Activated CD8-positive, alpha-beta memory T cell treated with anti-CD3 and anti-CD28 coated beads, Interleukin-2, amount 10 ng/mL, durations not matched to agents 7 days and 5 days (primary cell): Measurements from ENCODE around the gene FAM234A. TPM values are rescaled to one million over a fixed set of nuclear protein-coding genes. Genes with fewer than 3 reads are reported as not detected.
"Not testable (repeated sequence)": the region's sequence is repeated elsewhere in the genome, so short reads cannot be mapped to it uniquely, and the experiment has no call there.

ENCODE experiments used
- ATAC-seq: fragments of 150-1000 bp; cut with Tn5 transposase; one replicate; pipeline ENCODE4 v1.10.0; 2021; ENCODE audit warnings: moderate library complexity
- CTCF ChIA-PET: fragments of 350-600 bp; sonication (Branson Sonifier 250); formaldehyde crosslinking; loops from one replicate; lab custom pipeline; 2021; ENCODE audit warnings: antibody characterized with exemption; lab: Charles Lee
- DNase-seq: peaks from one replicate; pipeline ENCODE4 v3.0.0-alpha.2; 2020
- H3K27ac Mint-ChIP-seq: one replicate; pipeline ENCODE4 v1.8.0; 2021; ENCODE audit warnings: mild to moderate bottlenecking, mixed read lengths
- H3K27me3 Mint-ChIP-seq: one replicate; pipeline ENCODE4 v1.8.0; 2021; ENCODE audit warnings: mixed read lengths
- H3K36me3 Mint-ChIP-seq: one replicate; pipeline ENCODE4 v1.8.0; 2021; ENCODE audit warnings: mild to moderate bottlenecking, mixed read lengths
- H3K4me1 Mint-ChIP-seq: one replicate; pipeline ENCODE4 v1.8.0; 2021; ENCODE audit warnings: mixed read lengths
- H3K4me3 Mint-ChIP-seq: one replicate; pipeline ENCODE4 v1.8.0; 2021; ENCODE audit warnings: mild to moderate bottlenecking, moderate library complexity, mixed read lengths
- H3K9me3 Mint-ChIP-seq: one replicate; pipeline ENCODE4 v1.8.0; 2022; ENCODE audit warnings: low read depth, mixed read lengths
- total RNA-seq, 2 experiments: library from RNA; stranded (reverse); gene quantifications; one replicate each; pipeline ENCODE4 v1.2.3, GENCODE V29; 2021

The FAM234A gene
- 10 to 100 TPM in 1 of 2 experiments, 1 to 10 TPM in 1; 9.1 to 10.1 TPM for total RNA-seq

GRCh38 chr16:234468-235305 lies at the start of gene FAM234A:
TSS of gene FAM234A (plus strand) at chr16:234821. CDS start at chr16:254414, 19,593 bp downstream.
- CTCF ChIA-PET = interaction anchor here (0.8 to 2.0 kb wide), 13 partner anchors 9 to 158 kb away, joined by 3 to 12 read pairs (median 4); partner anchors contain the start of gene MRPL28
- Mint-ChIP-seq H3K36me3 (no peaks in the 10 kb centered on the region), H3K4me3 (peak within 1 kb of the TSS; percentile 95), H3K9me3 (no peaks in the 10 kb centered on the region), H3K27ac (peak within 1 kb of the TSS; percentile 95), H3K27me3 (peaks cover 8% of the 10 kb centered on the region), H3K4me1 (peaks cover 13% of the 10 kb centered on the region)
- ATAC-seq (peak; percentile 86), DNase-seq (peak; percentile 96)

GRCh38 chr16:185213-185612 lies 49.4 kb upstream of the FAM234A start:
- peaks cover 20% of the 10 kb centered on the region for H3K36me3 Mint-ChIP-seq
- no peak overlapping the region for H3K27ac Mint-ChIP-seq
- peaks cover 7% of the 10 kb centered on the region for H3K4me1 Mint-ChIP-seq
- ATAC-seq (no peak), DNase-seq (no peak)
- H3K4me3 Mint-ChIP-seq = no peak overlapping the region
- peaks cover 3% of the 10 kb centered on the region for H3K27me3 Mint-ChIP-seq
- CTCF ChIA-PET = interaction anchor here (1.2 kb wide), 1 partner anchor 78 kb away, joined by 4 read pairs; no protein-coding TSS in a partner anchor
- H3K9me3 Mint-ChIP-seq = no peaks in the 10 kb centered on the region

GRCh38 chr16:185691-186090 lies 48.9 kb upstream of the FAM234A start:
- DNase-seq = no peak
- H3K36me3 Mint-ChIP-seq = peaks cover 20% of the 10 kb centered on the region
- CTCF ChIA-PET = interaction anchor here (1.2 kb wide), 1 partner anchor 79 kb away, joined by 4 read pairs; no protein-coding TSS in a partner anchor

GRCh38 chr16:187330-187729 lies 47.3 kb upstream of the FAM234A start:
- Mint-ChIP-seq H3K36me3 (peaks cover 29% of the 10 kb centered on the region), H3K27ac (no peak overlapping the region), H3K4me1 (peaks cover 3% of the 10 kb centered on the region), H3K4me3 (no peak overlapping the region), H3K27me3 (no peaks in the 10 kb centered on the region), H3K9me3 (no peaks in the 10 kb centered on the region)
- DNase-seq = no peak
- CTCF ChIA-PET = interaction anchor here (0.9 to 2.8 kb wide), 3 partner anchors 80 to 175 kb away, joined by 3 to 10 read pairs (median 9); no protein-coding TSS in a partner anchor
- ATAC-seq = no peak

More at GRCh38 chr16:185691-186090, 48.9 kb upstream of the FAM234A start:
- peaks cover 3% of the 10 kb centered on the region for H3K27me3 Mint-ChIP-seq
- H3K9me3 Mint-ChIP-seq = no peaks in the 10 kb centered on the region
- no peak overlapping the region for H3K27ac Mint-ChIP-seq
- ATAC-seq = no peak
- H3K4me1 Mint-ChIP-seq = peaks cover 7% of the 10 kb centered on the region
- H3K4me3 Mint-ChIP-seq = no peak overlapping the region

GRCh38 chr16:188674-189073 lies 45.9 kb upstream of the FAM234A start:
- no peaks in the 10 kb centered on the region for H3K27me3 Mint-ChIP-seq
- CTCF ChIA-PET = interaction anchor here (0.9 to 2.8 kb wide), 6 partner anchors 10 to 174 kb away, joined by 3 to 10 read pairs (median 4); no protein-coding TSS in a partner anchor
- H3K27ac Mint-ChIP-seq = no peak overlapping the region
- H3K4me1 Mint-ChIP-seq = peaks cover 3% of the 10 kb centered on the region
- H3K9me3 Mint-ChIP-seq = no peaks in the 10 kb centered on the region
- DNase-seq (peak; percentile 58), ATAC-seq (peak; percentile 72)
- no peak overlapping the region for H3K4me3 Mint-ChIP-seq
- H3K36me3 Mint-ChIP-seq = peaks cover 32% of the 10 kb centered on the region

- CTCF ChIA-PET = interaction anchor here (0.6 to 2.8 kb wide), 3 partner anchors 72 to 124 kb away, joined by 3 to 9 read pairs (median 3); no protein-coding TSS in a partner anchor
- Mint-ChIP-seq H3K27me3 (no peaks in the 10 kb centered on the region), H3K9me3 (no peaks in the 10 kb centered on the region), H3K4me3 (no peak overlapping the region), H3K4me1 (peaks cover 3% of the 10 kb centered on the region), H3K27ac (no peak overlapping the region), H3K36me3 (peaks cover 35% of the 10 kb centered on the region)
- DNase-seq (no peak), ATAC-seq (no peak)
Measured at GRCh38 chr16:189604-190186, 44.9 kb upstream of the FAM234A start.

- no peak for ATAC-seq
- H3K4me3 Mint-ChIP-seq = no peak overlapping the region
- no peaks in the 10 kb centered on the region for H3K27me3 Mint-ChIP-seq
- peaks cover 3% of the 10 kb centered on the region for H3K4me1 Mint-ChIP-seq
- H3K9me3 Mint-ChIP-seq = no peaks in the 10 kb centered on the region
- no peak overlapping the region for H3K27ac Mint-ChIP-seq
- CTCF ChIA-PET = interaction anchor here (0.6 to 2.5 kb wide), 5 partner anchors 10 to 171 kb away, joined by 4 to 8 read pairs (median 6); no protein-coding TSS in a partner anchor
- peaks cover 34% of the 10 kb centered on the region for H3K36me3 Mint-ChIP-seq
- no peak for DNase-seq
Measured at GRCh38 chr16:191831-192230, 42.8 kb upstream of the FAM234A start.

- Mint-ChIP-seq H3K36me3 (peaks cover 32% of the 10 kb centered on the region), H3K9me3 (no peaks in the 10 kb centered on the region), H3K4me1 (peaks cover 3% of the 10 kb centered on the region), H3K27me3 (no peaks in the 10 kb centered on the region), H3K27ac (no peak overlapping the region), H3K4me3 (no peak overlapping the region)
- CTCF ChIA-PET = interaction anchor here (0.6 to 2.5 kb wide), 5 partner anchors 11 to 170 kb away, joined by 4 to 8 read pairs (median 6); no protein-coding TSS in a partner anchor
- ATAC-seq = no peak
- DNase-seq = no peak
Measured at GRCh38 chr16:192686-193085, 41.9 kb upstream of the FAM234A start.

GRCh38 chr16:193441-193840 lies 41.2 kb upstream of the FAM234A start:
- ATAC-seq (no peak), DNase-seq (no peak)
- Mint-ChIP-seq H3K4me3 (no peak overlapping the region), H3K36me3 (peaks cover 37% of the 10 kb centered on the region), H3K4me1 (peaks cover 3% of the 10 kb centered on the region), H3K27ac (no peak overlapping the region), H3K9me3 (no peaks in the 10 kb centered on the region), H3K27me3 (no peaks in the 10 kb centered on the region)
- CTCF ChIA-PET = interaction anchor here (0.7 to 2.5 kb wide), 4 partner anchors 12 to 169 kb away, joined by 3 to 8 read pairs (median 6); no protein-coding TSS in a partner anchor

GRCh38 chr16:194516-194915 lies 40.1 kb upstream of the FAM234A start:
- no peak for DNase-seq
- CTCF ChIA-PET = no interaction called here
- H3K4me1 Mint-ChIP-seq = no peaks in the 10 kb centered on the region
- no peak overlapping the region for H3K4me3 Mint-ChIP-seq
- H3K27me3 Mint-ChIP-seq = no peaks in the 10 kb centered on the region
- no peak overlapping the region for H3K27ac Mint-ChIP-seq
- no peak for ATAC-seq
- no peaks in the 10 kb centered on the region for H3K9me3 Mint-ChIP-seq
- H3K36me3 Mint-ChIP-seq = peaks cover 32% of the 10 kb centered on the region

- DNase-seq (no peak), ATAC-seq (no peak)
- peaks cover 34% of the 10 kb centered on the region for H3K36me3 Mint-ChIP-seq
- H3K9me3 Mint-ChIP-seq = no peaks in the 10 kb centered on the region
- H3K27ac Mint-ChIP-seq = no peak overlapping the region
- H3K4me1 Mint-ChIP-seq = no peaks in the 10 kb centered on the region
- no peaks in the 10 kb centered on the region for H3K27me3 Mint-ChIP-seq
- H3K4me3 Mint-ChIP-seq = no peak overlapping the region
- CTCF ChIA-PET = no interaction called here
Measured at GRCh38 chr16:200388-200787, 34.2 kb upstream of the FAM234A start.

GRCh38 chr16:203246-203645 lies 31.4 kb upstream of the FAM234A start:
- H3K4me3 Mint-ChIP-seq = no peak overlapping the region

GRCh38 chr16:204046-204445 lies 30.6 kb upstream of the FAM234A start:
- not testable (repeated sequence) for H3K27ac Mint-ChIP-seq, H3K4me1 Mint-ChIP-seq, DNase-seq, ATAC-seq, H3K27me3 Mint-ChIP-seq, H3K4me3 Mint-ChIP-seq, H3K9me3 Mint-ChIP-seq
- peaks cover 39% of the 10 kb centered on the region for H3K36me3 Mint-ChIP-seq
- CTCF ChIA-PET = interaction anchor here (1.3 kb wide), 1 partner anchor 12 kb away, joined by 4 read pairs; no protein-coding TSS in a partner anchor

More at GRCh38 chr16:203246-203645, 31.4 kb upstream of the FAM234A start:
- H3K4me1 Mint-ChIP-seq = peaks cover 8% of the 10 kb centered on the region
- no peaks in the 10 kb centered on the region for H3K27me3 Mint-ChIP-seq
- H3K36me3 Mint-ChIP-seq = peaks cover 41% of the 10 kb centered on the region
- H3K27ac Mint-ChIP-seq = no peak overlapping the region
- no peaks in the 10 kb centered on the region for H3K9me3 Mint-ChIP-seq
- no peak for DNase-seq
- no peak for ATAC-seq
- CTCF ChIA-PET = no interaction called here
